Activated CD4-positive, alpha-beta T cell treated with anti-CD3 and anti-CD28 coated beads, Interleukin-2, amount 50 U/mL, for 1 hour (primary cell): Measurements from ENCODE around the gene ANK3.

Experiments used
- DNase-seq: peaks from one replicate; pipeline ENCODE4 v3.0.0-alpha.2; 2020

Gene ANK3

GRCh38 chr10:60376221-60377041 lies 13.2 kb downstream of the ANK3 start:
- no peak for DNase-seq

DNA sequence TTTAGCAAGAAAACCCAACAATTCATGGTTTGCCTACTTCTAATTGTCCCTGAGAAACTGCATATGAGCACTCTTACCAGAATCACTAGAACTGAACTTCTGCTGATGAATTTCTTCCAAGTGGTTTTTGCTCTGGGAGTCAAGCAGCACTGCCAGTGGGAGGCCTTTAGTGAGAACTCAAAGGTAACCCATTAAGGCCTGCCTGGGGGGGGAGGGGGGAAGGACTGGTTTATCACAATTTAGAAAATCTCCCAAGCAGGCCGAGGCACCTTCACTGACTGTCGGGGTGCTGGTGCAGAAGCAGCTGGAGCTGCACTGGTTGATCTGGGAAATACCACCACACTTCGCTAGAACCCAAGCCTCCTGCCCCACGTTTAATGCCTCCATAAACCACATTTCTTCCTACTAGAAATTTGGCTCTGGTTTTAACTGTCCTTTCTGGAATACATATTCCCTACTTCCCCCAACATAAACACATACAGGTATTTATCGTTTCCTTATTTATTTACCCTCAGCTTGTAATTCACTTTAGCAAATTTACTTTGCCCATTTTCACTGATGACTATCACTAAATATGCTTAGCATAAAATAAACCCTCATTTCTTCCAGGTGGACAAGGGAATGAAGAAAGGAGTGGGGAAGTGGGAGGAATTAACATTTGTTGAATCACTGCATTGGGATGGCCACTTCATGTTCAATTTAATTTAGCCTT lies 14.2 kb downstream of the ANK3 start:
- DNase-seq: no peak

GRCh38 chr10:60374836-60375235 lies 14.8 kb downstream of the ANK3 start:
- no peak for DNase-seq

DNA sequence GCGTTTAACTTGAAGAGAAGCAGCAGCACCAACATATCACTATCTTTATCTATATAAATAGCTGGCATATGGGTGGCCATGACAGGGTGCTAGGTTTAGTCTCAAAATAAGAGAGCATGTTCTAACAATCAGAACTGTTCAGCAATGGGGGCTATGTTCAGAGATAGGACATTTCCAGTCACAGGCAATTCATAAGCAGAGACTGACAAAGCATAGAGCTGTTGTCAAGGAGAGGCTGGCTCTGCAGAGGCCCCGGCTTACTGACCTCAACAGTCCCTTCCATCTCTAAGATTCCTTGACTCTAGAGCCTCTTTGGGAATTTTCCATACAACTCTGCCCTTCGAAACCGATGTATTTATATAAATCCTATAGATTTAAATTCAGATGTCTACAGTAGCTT lies 17.2 kb downstream of the ANK3 start:
- no peak for DNase-seq

DNA sequence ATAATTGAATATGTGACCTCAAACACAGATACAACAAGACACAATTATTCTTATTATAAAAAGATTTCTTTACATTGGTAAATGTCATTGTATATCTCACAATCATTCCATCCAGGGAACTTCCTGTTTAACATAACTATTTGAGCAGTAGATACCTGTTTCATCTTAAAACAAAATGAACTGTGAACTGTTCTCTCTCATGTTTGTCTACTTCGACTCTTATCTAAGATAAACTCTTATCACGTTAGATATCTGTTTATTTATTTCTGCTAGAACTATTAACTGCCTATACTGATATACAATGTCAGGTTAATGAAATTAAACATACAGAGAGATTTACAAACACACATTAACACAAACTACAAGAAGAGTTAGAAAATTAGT lies 20.1 kb downstream of the ANK3 start:
- DNase-seq: no peak

DNA sequence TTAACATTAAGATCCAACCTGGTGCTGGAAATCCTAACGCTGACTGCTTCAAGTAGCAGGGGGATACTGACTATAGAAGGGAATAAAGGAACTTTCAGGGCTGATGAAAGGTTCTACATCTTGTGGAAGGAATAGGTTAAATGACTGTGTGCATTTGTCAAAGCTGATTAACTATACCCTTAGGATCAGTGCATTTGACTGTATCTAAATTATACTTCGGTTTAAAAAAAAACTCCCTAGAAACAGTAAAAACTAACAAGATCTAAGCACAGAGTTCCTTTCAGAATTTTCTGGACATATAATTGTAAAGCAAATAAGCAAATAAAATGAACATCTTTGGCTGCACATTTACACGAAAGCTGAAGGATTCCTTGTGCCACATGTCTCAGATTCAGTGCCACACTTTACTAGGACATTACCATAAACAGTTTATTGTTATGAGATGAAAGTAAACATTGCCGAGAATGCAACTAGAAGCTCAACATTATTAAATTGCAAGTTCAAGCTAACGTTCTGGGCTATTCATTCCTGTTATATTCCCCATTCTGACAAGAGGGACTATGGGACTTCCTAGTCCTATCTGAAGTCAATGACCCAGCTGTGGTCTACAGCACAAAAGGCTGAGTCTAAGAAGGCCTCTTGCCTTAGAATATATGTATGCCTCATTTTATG lies 20.7 kb downstream of the ANK3 start:
- no peak for DNase-seq

DNA sequence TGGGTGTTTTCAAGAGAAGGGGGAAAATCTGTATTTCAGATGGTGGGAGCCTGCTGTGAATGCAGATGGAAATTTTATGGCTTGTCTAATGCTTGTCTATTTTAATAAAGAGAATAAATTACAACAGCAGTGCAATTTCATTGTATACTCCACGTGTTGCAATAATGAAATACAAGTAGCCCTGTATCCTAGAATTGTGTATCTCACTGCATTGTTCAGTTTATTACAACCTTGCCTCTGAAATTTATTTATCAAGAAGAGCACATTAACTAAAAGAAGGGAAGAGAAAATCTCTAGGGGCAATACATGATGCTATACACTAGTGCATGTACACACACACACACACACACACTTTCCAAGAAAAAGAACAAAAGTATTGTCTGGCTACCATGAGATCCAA lies 21.8 kb downstream of the ANK3 start:
- DNase-seq: no peak

DNA sequence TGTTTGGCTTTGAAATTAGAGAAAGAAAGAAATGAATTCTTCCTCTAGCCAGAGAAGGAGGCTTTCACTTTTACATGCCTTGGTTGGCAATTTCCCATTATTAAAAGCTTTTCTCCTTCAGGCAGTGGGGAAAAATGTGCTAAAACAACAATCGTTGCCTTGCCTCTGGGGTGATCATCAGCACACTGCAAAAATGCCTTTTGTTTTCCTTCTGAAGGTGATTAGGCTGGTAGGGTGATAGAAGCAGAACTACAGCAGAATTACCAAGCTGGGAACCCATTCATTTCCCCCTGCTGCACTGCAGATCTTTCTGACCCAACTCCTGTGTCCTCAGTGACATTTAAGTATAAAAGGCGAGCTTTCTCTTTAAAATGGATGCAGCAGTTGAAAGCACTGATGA lies 22.2 kb downstream of the ANK3 start:
- DNase-seq: no peak

DNA sequence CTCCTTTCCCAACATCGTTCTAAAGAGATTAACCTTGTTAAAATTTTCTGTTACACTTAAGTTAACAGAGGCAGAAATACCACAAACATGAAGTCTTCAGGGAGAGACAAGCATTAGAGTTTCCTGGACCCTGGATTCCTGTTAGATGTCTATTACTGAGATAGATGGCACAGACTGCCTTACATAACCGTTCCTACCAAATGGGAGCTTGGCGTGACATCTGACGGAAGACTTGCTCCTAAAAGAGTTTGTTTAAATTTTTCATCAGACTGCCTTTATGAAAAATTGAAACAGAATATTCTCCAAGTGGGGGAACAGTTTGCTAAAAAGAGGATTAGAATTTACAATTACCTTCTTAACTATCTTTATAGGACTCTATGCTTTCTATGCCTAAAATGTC lies 22.7 kb downstream of the ANK3 start:
- no peak for DNase-seq

DNA sequence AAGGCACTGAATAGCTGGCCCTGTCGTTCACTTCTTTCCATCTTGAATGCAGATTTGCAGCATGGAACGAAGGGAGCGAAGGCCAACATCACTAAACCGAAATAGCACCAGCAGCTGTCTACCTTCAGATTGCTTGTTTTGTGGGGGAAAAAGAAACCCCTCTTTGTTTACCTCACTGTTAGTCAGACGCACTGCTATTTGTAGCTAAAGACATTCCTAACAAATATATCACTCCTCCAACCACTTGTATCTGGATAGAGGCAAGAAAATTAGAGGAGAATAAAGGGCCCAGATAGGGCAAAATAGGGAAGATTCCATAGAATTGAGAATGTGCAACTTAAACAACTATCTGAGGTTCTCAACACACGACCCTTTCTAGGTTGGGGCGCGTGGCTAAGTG lies 26.5 kb downstream of the ANK3 start:
- no peak for DNase-seq

DNA sequence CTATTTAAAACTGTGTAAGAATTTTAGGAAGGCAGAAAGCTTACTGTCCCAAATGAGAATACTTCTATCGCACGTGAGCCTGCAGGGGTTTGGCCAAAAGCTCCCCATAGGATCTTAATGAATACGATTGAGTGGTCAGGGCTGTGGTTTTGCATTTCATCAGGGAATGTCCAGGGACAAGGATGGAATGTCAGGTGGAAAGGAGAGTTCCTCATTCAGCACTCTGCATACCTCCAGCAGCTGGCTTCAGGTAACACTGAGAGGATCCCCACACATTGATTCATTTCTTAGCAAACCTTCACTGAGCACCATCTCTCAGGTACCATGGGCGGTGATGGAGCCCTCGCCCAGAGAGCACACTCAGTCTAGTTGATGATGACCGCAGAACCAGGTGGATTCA lies 27.2 kb downstream of the ANK3 start:
- DNase-seq: no peak

DNA sequence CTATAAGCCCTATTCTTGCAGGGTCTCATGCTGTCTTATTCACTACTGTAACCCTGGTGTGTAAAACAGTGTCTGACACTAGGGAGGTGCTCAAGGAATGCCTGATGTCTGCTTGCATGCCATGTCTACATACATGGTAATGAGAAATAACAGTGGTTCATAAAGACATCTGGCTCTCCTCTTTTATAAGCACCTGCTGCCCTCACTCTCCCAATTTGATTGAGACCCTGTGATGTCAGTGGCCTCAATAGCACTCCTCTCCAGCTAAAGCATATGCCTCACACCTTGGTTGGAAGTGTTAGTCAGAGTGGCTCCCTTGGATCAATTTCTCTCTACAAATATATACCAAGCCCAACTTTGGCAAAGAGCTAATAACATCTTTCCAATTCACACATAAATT lies 30.6 kb downstream of the ANK3 start:
- DNase-seq: no peak

GRCh38 chr10:60358282-60358681 lies 31.4 kb downstream of the ANK3 start:
- no peak for DNase-seq

GRCh38 chr10:60353519-60354258 lies 36.0 kb downstream of the ANK3 start:
- no peak for DNase-seq

DNA sequence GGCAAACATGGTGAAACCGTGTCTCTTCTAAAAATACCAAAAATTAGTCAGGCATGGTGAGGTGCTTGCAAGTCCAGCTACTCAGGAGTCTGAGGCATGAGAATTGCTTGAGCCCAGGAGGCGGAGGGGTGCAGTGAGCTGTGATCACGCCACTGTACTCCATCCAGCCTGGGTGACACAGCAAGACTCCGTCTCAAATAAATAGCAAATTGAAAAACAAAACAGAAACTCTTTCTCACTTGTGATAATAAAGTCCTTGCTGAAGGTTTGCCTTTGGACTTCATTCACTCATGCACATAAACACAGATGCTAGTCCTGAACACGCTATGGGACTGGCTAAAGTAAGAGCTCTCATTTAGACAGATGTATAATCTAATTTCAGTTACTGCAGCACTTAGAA lies 37.6 kb downstream of the ANK3 start:
- DNase-seq: no peak

GRCh38 chr10:60351191-60351853 lies 38.4 kb downstream of the ANK3 start:
- DNase-seq: no peak

- no peak for DNase-seq
Observed at GRCh38 chr10:60350400-60350799, 39.3 kb downstream of the ANK3 start.

DNA sequence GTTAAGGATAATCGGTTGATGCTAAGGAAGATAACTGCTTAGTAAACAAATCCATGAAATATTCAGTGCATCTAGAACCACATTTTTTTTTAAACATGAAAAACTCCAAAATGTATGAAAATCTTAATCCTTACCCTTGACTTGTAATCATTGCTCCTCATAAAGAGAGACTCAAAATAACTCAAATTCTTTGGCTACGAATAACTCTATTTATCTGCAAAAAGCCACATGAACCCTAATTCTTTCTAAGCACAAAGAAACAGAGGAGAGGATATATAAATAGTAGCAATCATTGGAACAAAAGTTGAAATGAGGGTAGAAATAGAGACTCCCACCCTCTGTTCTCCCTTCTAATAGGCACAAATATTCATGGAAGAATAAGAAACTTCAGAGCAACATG lies 40.2 kb downstream of the ANK3 start:
- DNase-seq: no peak

GRCh38 chr10:60348982-60349381 lies 40.7 kb downstream of the ANK3 start:
- no peak for DNase-seq

DNA sequence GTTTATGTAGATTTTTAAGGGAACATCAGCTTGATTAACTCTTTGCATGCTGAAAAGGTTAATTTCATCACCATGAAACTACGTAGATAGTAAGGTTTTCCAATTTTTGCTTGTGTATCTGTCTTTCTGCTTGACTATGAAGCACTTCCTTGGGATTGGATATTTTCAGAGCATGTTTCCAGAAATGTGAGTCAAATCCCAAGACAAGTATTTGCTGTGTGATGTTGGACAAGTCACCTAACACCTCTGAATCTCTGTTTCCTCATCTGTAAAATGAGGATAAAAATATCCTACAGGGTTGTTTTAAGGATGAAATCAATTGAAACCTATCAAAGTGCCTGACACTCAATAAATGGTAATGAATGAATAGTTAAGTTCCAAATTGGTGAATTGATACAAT lies 42.4 kb downstream of the ANK3 start:
- DNase-seq: no peak

DNA sequence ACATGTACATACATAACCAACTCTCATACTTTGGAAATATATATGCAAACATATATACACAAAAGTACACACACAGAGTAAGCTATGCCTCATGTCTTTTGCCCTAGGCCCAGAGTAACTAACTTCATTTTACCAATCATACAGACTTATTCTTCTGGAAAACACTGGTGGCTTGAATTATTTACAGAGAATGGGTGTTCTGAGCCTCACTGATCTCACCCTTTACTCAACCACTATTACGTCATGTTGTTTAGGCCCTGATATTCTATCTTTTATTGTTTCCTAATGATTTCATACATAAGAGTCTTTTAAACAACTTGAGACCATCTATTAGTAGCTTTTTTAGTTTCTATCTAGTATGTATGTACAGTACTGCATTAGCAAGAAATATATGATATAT lies 43.0 kb downstream of the ANK3 start:
- DNase-seq: no peak

- no peak for DNase-seq
Observed at GRCh38 chr10:60343254-60343653, 46.4 kb downstream of the ANK3 start.

DNA sequence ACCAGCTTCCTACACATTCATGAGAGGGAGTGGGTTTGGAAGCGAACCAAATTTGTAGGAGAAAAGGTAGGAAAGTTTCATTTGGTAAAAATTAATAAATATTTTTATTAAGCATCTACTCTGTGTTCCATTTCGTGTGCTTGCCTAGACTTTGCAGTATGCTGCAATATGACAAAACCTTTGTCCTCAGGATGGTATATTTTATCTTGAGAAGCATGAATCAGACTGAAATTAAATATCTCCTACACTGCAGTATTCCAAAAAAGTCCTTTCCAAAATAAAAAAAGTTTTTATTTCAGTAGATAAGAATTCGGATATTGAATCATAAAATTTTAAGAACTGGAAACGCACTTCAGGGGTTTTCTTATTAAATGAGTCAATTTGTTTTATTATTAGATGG lies 47.7 kb downstream of the ANK3 start:
- no peak for DNase-seq
